Neural cell (in vitro differentiated cells): ENCODE measurements around the gene PIK3R6.

Experiments
- EZH2 ChIP-seq: fragments of 200-600, 300-800 bp; shearing (Covaris generic), sonication (generic); IDR thresholded peaks from 2 replicates; pipeline ENCODE4 v1.6.1; 2014; ENCODE audit warnings: antibody characterized with exemption, low read length, borderline replicate concordance, mild to moderate bottlenecking; ENCODE audit not compliant: insufficient read depth, poor library complexity, severe bottlenecking
- MXI1 ChIP-seq: fragments of 450-650 bp; conservative IDR thresholded peaks from 2 replicates; pipeline ENCODE4 v1.6.1; 2014; ENCODE audit warnings: antibody characterized with exemption, mild to moderate bottlenecking; ENCODE audit not compliant: poor library complexity, severe bottlenecking
- POLR2AphosphoS5 ChIP-seq: IDR thresholded peaks from 2 replicates; pipeline ENCODE4 v1.6.1; 2012
- RAD21 ChIP-seq: fragments of 450-650 bp; conservative IDR thresholded peaks from 2 replicates; pipeline ENCODE4 v1.6.1; 2014; ENCODE audit warnings: antibody characterized with exemption, mild to moderate bottlenecking, moderate library complexity
- REST ChIP-seq: IDR thresholded peaks from 2 replicates; pipeline ENCODE4 v1.6.1; 2012; ENCODE audit warnings: borderline replicate concordance
- TF ChIP-seq, protein P1 (sequence below): fragments of 450-650 bp; IDR thresholded peaks from 2 replicates; pipeline ENCODE4 v1.5.1; 2014; ENCODE audit warnings: antibody characterized with exemption, mild to moderate bottlenecking, moderate library complexity; ENCODE audit not compliant: poor library complexity, severe bottlenecking

DNA sequence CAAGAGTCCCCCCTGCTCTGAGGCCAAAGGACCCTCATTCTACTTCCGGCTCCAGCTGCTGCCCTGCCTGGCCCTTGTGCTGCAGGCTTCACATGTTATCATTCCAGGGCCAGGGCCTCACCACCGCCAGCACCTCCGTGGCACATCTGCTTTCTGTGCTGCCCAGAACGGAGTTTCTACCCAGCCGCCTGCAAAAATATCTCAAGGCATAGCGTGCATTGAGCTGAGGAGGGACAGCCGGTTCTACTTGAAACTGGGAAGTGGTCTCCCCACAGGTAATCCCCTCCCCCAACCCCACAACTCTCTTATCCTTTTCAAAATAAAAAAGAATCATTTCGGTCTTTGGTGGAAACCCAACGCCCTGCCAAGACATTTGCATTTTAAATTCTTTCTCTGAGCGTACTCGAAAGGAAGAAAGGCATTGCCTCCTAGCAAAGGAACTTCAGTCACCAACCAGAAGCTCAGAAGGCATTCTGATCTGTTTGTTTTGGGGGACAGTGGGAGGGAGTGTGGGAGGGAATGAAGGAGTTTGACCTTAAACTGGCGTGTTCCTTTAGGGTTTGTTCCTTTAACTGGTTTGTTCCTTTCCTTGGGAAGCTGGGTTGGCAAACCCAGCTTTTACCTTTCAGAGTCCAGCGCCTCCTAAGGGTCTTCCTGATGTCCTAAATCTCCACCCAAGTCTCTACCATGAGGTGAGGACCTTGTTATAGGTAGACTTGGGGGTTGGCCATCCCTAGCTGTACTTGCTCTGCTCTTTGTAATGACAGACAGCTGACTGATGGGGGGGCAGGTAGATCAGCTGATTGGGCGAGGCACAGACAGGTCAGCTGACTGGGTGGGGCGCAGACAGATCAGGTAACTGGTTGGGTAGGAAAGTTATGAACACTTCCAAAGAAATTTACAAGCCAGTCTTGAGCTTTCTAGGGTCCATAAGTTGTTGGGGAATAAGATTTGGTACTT lies 33.4 kb upstream of the PIK3R6 start:
- TF ChIP-seq, protein P1, sequence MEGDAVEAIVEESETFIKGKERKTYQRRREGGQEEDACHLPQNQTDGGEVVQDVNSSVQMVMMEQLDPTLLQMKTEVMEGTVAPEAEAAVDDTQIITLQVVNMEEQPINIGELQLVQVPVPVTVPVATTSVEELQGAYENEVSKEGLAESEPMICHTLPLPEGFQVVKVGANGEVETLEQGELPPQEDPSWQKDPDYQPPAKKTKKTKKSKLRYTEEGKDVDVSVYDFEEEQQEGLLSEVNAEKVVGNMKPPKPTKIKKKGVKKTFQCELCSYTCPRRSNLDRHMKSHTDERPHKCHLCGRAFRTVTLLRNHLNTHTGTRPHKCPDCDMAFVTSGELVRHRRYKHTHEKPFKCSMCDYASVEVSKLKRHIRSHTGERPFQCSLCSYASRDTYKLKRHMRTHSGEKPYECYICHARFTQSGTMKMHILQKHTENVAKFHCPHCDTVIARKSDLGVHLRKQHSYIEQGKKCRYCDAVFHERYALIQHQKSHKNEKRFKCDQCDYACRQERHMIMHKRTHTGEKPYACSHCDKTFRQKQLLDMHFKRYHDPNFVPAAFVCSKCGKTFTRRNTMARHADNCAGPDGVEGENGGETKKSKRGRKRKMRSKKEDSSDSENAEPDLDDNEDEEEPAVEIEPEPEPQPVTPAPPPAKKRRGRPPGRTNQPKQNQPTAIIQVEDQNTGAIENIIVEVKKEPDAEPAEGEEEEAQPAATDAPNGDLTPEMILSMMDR = no peak
- TF ChIP-seq EZH2 (no peak), RAD21 (no peak), REST (no peak), POLR2AphosphoS5 (no peak), MXI1 (no peak)
